ENCODE results near the gene MFAP4. TPM values are rescaled to one million over a fixed set of nuclear protein-coding genes. Genes with fewer than 3 reads are reported as not detected.

MFAP4 gene
- total RNA-seq, 1 experiment from 2014 or later, result 0.52 TPM

DNA sequence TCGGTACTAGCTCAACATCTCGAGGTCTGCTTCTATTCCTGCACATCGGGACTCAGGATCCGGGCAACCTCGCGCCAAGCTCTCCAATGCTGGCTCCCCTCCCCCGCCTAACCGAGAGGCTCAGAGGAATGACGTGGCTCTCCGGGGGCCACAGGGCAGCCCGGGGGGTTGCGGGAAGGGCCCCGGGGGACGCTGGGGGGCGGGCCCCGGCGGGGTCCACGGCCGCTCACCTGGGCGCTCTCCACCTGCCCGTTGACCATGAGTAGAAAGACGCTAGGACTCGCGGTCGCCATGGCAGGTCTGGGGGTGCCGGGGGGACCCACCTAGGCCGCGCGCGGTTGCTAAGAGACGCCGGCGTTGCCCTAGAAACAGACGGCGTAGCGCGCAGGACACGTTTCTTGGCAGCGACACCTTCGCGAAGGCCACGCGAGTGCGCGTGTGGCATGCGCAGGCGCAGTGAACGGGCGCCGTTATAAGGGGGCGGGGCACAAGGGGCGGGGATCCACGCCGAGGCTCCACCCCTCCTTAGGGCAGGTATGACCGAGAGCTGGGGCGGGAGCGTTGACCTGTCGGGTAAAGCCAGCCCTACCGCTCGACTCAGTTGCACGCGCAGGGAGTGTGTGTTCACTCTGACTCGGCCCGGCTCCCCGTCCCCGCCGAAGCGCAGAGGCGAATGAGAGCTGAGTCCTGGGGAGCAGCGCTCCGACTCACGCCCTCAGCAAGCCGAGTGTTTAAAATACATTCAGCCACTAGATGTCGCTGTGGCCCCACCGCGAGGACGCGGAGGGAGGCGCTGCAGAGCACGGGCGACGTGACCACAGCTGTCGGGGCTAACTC, 24.5 kb downstream of the MFAP4 start, which contains the start of gene B9D1:
Gene B9D1, minus strand, starts transcription at position 447 of the 837 bp plus-strand sequence. Its CDS starts 154 bp downstream, at position 293.
- RAD21 ChIA-PET (ENCODE audit: low non-redundant PET in 1 of 2, low total read pairs in 2 of 2, uncharacterized antibody in 2 of 2, unreplicated experiment in 2 of 2), result interaction anchor here (1.0 to 2.3 kb wide), 6 partner anchors 15 to 404 kb away, joined by 3 to 12 read pairs (median 8); partner anchors contain the start of gene MAPK7 (in 2 of the 2)
- Histone ChIP-seq H3K4me2 (ENCODE audit: low read length) (peak within 1 kb of the TSS; percentile 86), H3K27me3 (ENCODE audit: insufficient read depth, low read length) (no peaks in the 10 kb centered on the region), H3K27ac (ENCODE audit: low read depth, low read length) (peak within 1 kb of the TSS; percentile 76), H2AFZ (ENCODE audit: low read depth, low read length, poor library complexity, severe bottlenecking) (peak within 1 kb of the TSS; percentile 15), H3K36me3 (ENCODE audit: control insufficient read depth in 1 of 2, insufficient read depth in 2 of 2, low read length in 2 of 2) (peaks cover 6 to 7% of the 10 kb centered on the region in 2 experiments; a peak in 1 of 4 replicates), H3K4me1 (ENCODE audit: control insufficient read depth in 1 of 2, insufficient read depth in 2 of 2, low read length in 2 of 2) (peaks cover 9 to 28% of the 10 kb centered on the region in 2 experiments), H4K20me1 (ENCODE audit: insufficient read depth) (no peaks in the 10 kb centered on the region), H3K79me2 (ENCODE audit: insufficient read depth, low read length) (0 out of 2 replicates have a peak, but pooled peaks cover 12% of the 10 kb centered on the region), H3K9ac (ENCODE audit: low read length) (peak within 1 kb of the TSS; percentile 85), H3K9me2 (ENCODE audit: insufficient read depth) (no peaks in the 10 kb centered on the region), H3K4me3 (replicated peaks in 1 of 2; ENCODE audit: low read depth in 1 of 2, low read length in 2 of 2) (peak within 1 kb of the TSS; percentile 80 to 91), H3K9me3 (ENCODE audit: control insufficient read depth in 1 of 2, insufficient read depth in 1 of 2, low read depth in 1 of 2, low read length in 2 of 2) (no peaks in the 10 kb centered on the region)
- intact Hi-C loops (cut with micrococcal nuclease), result loop anchor here (1.0 to 5.0 kb wide), 4 partner anchors 85 to 404 kb away; no protein-coding TSS in a partner anchor
- ATAC-seq, result peak; percentile 86
- no TSS peak for BruUV-seq (replicated peaks)
- POLR2A ChIA-PET, result interaction anchor here (0.8 to 1.9 kb wide), 5 partner anchors 9 to 285 kb away, joined by 3 to 13 read pairs (median 3); partner anchors contain the start of gene MAPK7
- peak; percentile 87 for DNase-seq (ENCODE audit: low read depth, low spot score)
- CTCF ChIA-PET, result interaction anchor here (0.8 to 5.1 kb wide), 27 partner anchors 8 to 755 kb away, joined by 3 to 69 read pairs (median 3); partner anchors contain the start of genes ALDH3A2 and MAPK7
- TF ChIP-seq JUND (IDR thresholded peaks at IDR 0.05), result no peak
- TF ChIP-seq CEBPB (IDR thresholded peaks at IDR 0.05; ENCODE audit: low read depth), result no peak
- TF ChIP-seq EZH2phosphoT487 (IDR thresholded peaks at IDR 0.05; ENCODE audit: borderline replicate concordance), result no peak
- TF ChIP-seq, protein P1, sequence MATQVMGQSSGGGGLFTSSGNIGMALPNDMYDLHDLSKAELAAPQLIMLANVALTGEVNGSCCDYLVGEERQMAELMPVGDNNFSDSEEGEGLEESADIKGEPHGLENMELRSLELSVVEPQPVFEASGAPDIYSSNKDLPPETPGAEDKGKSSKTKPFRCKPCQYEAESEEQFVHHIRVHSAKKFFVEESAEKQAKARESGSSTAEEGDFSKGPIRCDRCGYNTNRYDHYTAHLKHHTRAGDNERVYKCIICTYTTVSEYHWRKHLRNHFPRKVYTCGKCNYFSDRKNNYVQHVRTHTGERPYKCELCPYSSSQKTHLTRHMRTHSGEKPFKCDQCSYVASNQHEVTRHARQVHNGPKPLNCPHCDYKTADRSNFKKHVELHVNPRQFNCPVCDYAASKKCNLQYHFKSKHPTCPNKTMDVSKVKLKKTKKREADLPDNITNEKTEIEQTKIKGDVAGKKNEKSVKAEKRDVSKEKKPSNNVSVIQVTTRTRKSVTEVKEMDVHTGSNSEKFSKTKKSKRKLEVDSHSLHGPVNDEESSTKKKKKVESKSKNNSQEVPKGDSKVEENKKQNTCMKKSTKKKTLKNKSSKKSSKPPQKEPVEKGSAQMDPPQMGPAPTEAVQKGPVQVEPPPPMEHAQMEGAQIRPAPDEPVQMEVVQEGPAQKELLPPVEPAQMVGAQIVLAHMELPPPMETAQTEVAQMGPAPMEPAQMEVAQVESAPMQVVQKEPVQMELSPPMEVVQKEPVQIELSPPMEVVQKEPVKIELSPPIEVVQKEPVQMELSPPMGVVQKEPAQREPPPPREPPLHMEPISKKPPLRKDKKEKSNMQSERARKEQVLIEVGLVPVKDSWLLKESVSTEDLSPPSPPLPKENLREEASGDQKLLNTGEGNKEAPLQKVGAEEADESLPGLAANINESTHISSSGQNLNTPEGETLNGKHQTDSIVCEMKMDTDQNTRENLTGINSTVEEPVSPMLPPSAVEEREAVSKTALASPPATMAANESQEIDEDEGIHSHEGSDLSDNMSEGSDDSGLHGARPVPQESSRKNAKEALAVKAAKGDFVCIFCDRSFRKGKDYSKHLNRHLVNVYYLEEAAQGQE (IDR thresholded peaks at IDR 0.05; ENCODE audit: low read depth), result no peak
- no peak for TF ChIP-seq ELF1 (IDR thresholded peaks at IDR 0.05; ENCODE audit: borderline replicate concordance, low read depth)
- no peak for TF ChIP-seq SRF (IDR thresholded peaks at IDR 0.05; ENCODE audit: low read depth)
- peak; percentile 54 for TF ChIP-seq YY1 (IDR thresholded peaks at IDR 0.05; ENCODE audit: extremely low read depth, insufficient replicate concordance, low read depth, low read length)
- no peak for TF ChIP-seq TCF7L2 (IDR thresholded peaks at IDR 0.05; ENCODE audit: borderline replicate concordance, extremely low read depth, insufficient read depth, insufficient read length)
- TF ChIP-seq, protein P2, sequence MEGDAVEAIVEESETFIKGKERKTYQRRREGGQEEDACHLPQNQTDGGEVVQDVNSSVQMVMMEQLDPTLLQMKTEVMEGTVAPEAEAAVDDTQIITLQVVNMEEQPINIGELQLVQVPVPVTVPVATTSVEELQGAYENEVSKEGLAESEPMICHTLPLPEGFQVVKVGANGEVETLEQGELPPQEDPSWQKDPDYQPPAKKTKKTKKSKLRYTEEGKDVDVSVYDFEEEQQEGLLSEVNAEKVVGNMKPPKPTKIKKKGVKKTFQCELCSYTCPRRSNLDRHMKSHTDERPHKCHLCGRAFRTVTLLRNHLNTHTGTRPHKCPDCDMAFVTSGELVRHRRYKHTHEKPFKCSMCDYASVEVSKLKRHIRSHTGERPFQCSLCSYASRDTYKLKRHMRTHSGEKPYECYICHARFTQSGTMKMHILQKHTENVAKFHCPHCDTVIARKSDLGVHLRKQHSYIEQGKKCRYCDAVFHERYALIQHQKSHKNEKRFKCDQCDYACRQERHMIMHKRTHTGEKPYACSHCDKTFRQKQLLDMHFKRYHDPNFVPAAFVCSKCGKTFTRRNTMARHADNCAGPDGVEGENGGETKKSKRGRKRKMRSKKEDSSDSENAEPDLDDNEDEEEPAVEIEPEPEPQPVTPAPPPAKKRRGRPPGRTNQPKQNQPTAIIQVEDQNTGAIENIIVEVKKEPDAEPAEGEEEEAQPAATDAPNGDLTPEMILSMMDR (IDR thresholded peaks at IDR 0.05 in 2 of 3, conservative IDR thresholded peaks at IDR 0.05 in 1 of 3; ENCODE audit: borderline replicate concordance in 1 of 3, insufficient read depth in 1 of 3, low read depth in 2 of 3, low read length in 2 of 3), result peak; percentile 73 to 99 (median 92)
- no peak for TF ChIP-seq EZH2 (IDR thresholded peaks at IDR 0.05)
- peak; percentile 84; the same call in 1 of the 2 replicates for TF ChIP-seq ZFX (IDR thresholded peaks at IDR 0.05)
- TF ChIP-seq SIN3A (IDR thresholded peaks at IDR 0.05; ENCODE audit: low read depth), result 0 out of 2 replicates have a peak, but pooled peaks have one; percentile 35
- TF ChIP-seq, protein P3, sequence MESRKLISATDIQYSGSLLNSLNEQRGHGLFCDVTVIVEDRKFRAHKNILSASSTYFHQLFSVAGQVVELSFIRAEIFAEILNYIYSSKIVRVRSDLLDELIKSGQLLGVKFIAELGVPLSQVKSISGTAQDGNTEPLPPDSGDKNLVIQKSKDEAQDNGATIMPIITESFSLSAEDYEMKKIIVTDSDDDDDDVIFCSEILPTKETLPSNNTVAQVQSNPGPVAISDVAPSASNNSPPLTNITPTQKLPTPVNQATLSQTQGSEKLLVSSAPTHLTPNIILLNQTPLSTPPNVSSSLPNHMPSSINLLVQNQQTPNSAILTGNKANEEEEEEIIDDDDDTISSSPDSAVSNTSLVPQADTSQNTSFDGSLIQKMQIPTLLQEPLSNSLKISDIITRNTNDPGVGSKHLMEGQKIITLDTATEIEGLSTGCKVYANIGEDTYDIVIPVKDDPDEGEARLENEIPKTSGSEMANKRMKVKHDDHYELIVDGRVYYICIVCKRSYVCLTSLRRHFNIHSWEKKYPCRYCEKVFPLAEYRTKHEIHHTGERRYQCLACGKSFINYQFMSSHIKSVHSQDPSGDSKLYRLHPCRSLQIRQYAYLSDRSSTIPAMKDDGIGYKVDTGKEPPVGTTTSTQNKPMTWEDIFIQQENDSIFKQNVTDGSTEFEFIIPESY (IDR thresholded peaks at IDR 0.05; ENCODE audit: extremely low read depth, insufficient replicate concordance, low read length), result peak; percentile 11
- TF ChIP-seq, protein P4, sequence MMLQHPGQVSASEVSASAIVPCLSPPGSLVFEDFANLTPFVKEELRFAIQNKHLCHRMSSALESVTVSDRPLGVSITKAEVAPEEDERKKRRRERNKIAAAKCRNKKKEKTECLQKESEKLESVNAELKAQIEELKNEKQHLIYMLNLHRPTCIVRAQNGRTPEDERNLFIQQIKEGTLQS (IDR thresholded peaks at IDR 0.05), result no peak
- peak; percentile 100 for TF ChIP-seq RAD21 (IDR thresholded peaks at IDR 0.05; ENCODE audit: low read depth)
- no peak for TF ChIP-seq ZNF274 (IDR thresholded peaks at IDR 0.05; ENCODE audit: low read depth, low read length)
- TF ChIP-seq POLR2AphosphoS5 (IDR thresholded peaks at IDR 0.05; ENCODE audit: low read depth, low read length), result peak; percentile 64
